ENCODE results near the gene TCN2.
"Not testable (repeated sequence)": the region's sequence is repeated elsewhere in the genome, so short reads cannot be mapped to it uniquely, and the experiment has no call there.

The TCN2 gene

GRCh38 chr22:30564761-30565119 lies 42.2 kb upstream of the TCN2 start:
- no peaks in the 10 kb centered on the region for H3K9me2 ChIP-seq (replicated peaks; ENCODE audit: insufficient read depth, low read length)
- H4K20me1 ChIP-seq (ENCODE audit: low read depth, low read length) = no peaks in the 10 kb centered on the region
- no peaks in the 10 kb centered on the region for H3K9me3 ChIP-seq (ENCODE audit: insufficient read depth, low read length)
- H3K9ac ChIP-seq (ENCODE audit: low read length) = no peak overlapping the region
- H3K79me2 ChIP-seq (ENCODE audit: insufficient read depth, low read length) = no peaks in the 10 kb centered on the region
- no peaks in the 10 kb centered on the region for H3F3A ChIP-seq (ENCODE audit: insufficient read depth)
- H3K36me3 ChIP-seq (ENCODE audit: low read length) = no peaks in the 10 kb centered on the region
- no peak for TF ChIP-seq CTCF (IDR thresholded peaks at IDR 0.05; ENCODE audit: insufficient read depth, low read length, poor library complexity, severe bottlenecking)
- TF ChIP-seq EZH2phosphoT487 (conservative IDR thresholded peaks at IDR 0.05; ENCODE audit: low read length) = no peak
- no peaks in the 10 kb centered on the region for H3K27me3 ChIP-seq (ENCODE audit: low read length)
- no peak overlapping the region for H3K4me2 ChIP-seq (ENCODE audit: low read depth, low read length, poor library complexity, severe bottlenecking)
- H3K27ac ChIP-seq (ENCODE audit: low read depth, low read length) = no peak overlapping the region
- H2AFZ ChIP-seq (ENCODE audit: low read depth, low read length, severe bottlenecking) = no peak overlapping the region
- no peak overlapping the region for H3K4me3 ChIP-seq (ENCODE audit: insufficient read depth, low read length, poor library complexity, severe bottlenecking)

GRCh38 chr22:30565341-30565740 lies 41.6 kb upstream of the TCN2 start:
- no peaks in the 10 kb centered on the region for H3K27me3 ChIP-seq (ENCODE audit: low read length)
- H3K9ac ChIP-seq (ENCODE audit: low read length) = no peak overlapping the region
- no peak overlapping the region for H2AFZ ChIP-seq (ENCODE audit: low read depth, low read length, severe bottlenecking)
- no peaks in the 10 kb centered on the region for H3K79me2 ChIP-seq (ENCODE audit: insufficient read depth, low read length)
- H3K4me3 ChIP-seq (ENCODE audit: insufficient read depth, low read length, poor library complexity, severe bottlenecking) = no peak overlapping the region
- H3K4me2 ChIP-seq (ENCODE audit: low read depth, low read length, poor library complexity, severe bottlenecking) = no peak overlapping the region
- no peaks in the 10 kb centered on the region for H3K36me3 ChIP-seq (ENCODE audit: low read length)
- no peaks in the 10 kb centered on the region for H3F3A ChIP-seq (ENCODE audit: insufficient read depth)
- H3K9me2 ChIP-seq (replicated peaks; ENCODE audit: insufficient read depth, low read length) = no peaks in the 10 kb centered on the region
- TF ChIP-seq EZH2phosphoT487 (conservative IDR thresholded peaks at IDR 0.05; ENCODE audit: low read length) = no peak
- no peak for TF ChIP-seq CTCF (IDR thresholded peaks at IDR 0.05; ENCODE audit: insufficient read depth, low read length, poor library complexity, severe bottlenecking)
- H3K9me3 ChIP-seq (ENCODE audit: insufficient read depth, low read length) = no peaks in the 10 kb centered on the region
- no peaks in the 10 kb centered on the region for H4K20me1 ChIP-seq (ENCODE audit: low read depth, low read length)
- H3K27ac ChIP-seq (ENCODE audit: low read depth, low read length) = no peak overlapping the region

GRCh38 chr22:30566125-30566524 lies 40.8 kb upstream of the TCN2 start:
- no peaks in the 10 kb centered on the region for H3K79me2 ChIP-seq (ENCODE audit: insufficient read depth, low read length)
- no peak overlapping the region for H3K4me2 ChIP-seq (ENCODE audit: low read depth, low read length, poor library complexity, severe bottlenecking)
- no peaks in the 10 kb centered on the region for H3K36me3 ChIP-seq (ENCODE audit: low read length)
- no peak for TF ChIP-seq EZH2phosphoT487 (conservative IDR thresholded peaks at IDR 0.05; ENCODE audit: low read length)
- TF ChIP-seq CTCF (IDR thresholded peaks at IDR 0.05; ENCODE audit: insufficient read depth, low read length, poor library complexity, severe bottlenecking) = no peak
- no peaks in the 10 kb centered on the region for H3F3A ChIP-seq (ENCODE audit: insufficient read depth)
- no peaks in the 10 kb centered on the region for H3K27me3 ChIP-seq (ENCODE audit: low read length)
- H3K27ac ChIP-seq (ENCODE audit: low read depth, low read length) = no peak overlapping the region
- no peak overlapping the region for H2AFZ ChIP-seq (ENCODE audit: low read depth, low read length, severe bottlenecking)
- no peaks in the 10 kb centered on the region for H4K20me1 ChIP-seq (ENCODE audit: low read depth, low read length)
- H3K9ac ChIP-seq (ENCODE audit: low read length) = no peak overlapping the region
- no peak overlapping the region for H3K4me3 ChIP-seq (ENCODE audit: insufficient read depth, low read length, poor library complexity, severe bottlenecking)
- no peaks in the 10 kb centered on the region for H3K9me3 ChIP-seq (ENCODE audit: insufficient read depth, low read length)
- no peaks in the 10 kb centered on the region for H3K9me2 ChIP-seq (replicated peaks; ENCODE audit: insufficient read depth, low read length)

DNA sequence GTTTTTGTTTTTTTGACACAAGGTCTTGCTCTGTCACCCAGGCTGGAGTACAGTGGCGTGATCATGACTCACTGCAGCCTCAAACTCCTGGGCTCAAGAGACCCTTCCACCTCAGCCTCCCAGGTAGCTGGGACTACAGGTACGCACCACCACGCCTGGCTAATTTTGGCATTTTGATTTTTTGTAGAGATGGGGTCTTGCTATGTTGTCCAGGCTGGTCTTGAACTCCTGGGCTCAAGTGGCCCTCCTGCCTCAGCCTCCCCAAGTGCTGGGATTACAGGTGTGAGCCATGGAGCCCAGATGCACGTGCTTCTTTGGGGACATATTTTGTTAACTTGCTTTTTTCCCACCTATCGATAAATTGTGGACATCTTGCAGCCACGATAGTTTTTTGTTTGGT lies 39.7 kb upstream of the TCN2 start:
- H3F3A ChIP-seq (ENCODE audit: insufficient read depth); H4K20me1 ChIP-seq (ENCODE audit: low read depth, low read length); H3K9ac ChIP-seq (ENCODE audit: low read length); H3K9me3 ChIP-seq (ENCODE audit: insufficient read depth, low read length); H3K27ac ChIP-seq (ENCODE audit: low read depth, low read length); H2AFZ ChIP-seq (ENCODE audit: low read depth, low read length, severe bottlenecking); H3K27me3 ChIP-seq (ENCODE audit: low read length); H3K4me2 ChIP-seq (ENCODE audit: low read depth, low read length, poor library complexity, severe bottlenecking); H3K79me2 ChIP-seq (ENCODE audit: insufficient read depth, low read length); H3K36me3 ChIP-seq (ENCODE audit: low read length); H3K4me3 ChIP-seq (ENCODE audit: insufficient read depth, low read length, poor library complexity, severe bottlenecking); H3K9me2 ChIP-seq (replicated peaks; ENCODE audit: insufficient read depth, low read length): not testable (repeated sequence)

All from SU-DHL-6 (cell line).